Thyroid gland (tissue), 4 donors: ENCODE results near the gene SPATS2L. TPM values are rescaled to one million over a fixed set of nuclear protein-coding genes. Genes with fewer than 3 reads are reported as not detected.

Experiments
- DNase-seq, 2 donors: peaks; one replicate each; pipeline ENCODE4 v3.0.0-alpha.2; 2019
- H3K27ac ChIP-seq, 3 donors: fragments of 200-600 bp; sonication (generic); 1 replicate in 2 of 3; 2 replicates in 1 of 3; pipeline ENCODE4 v1.5.1; 2016 to 2019; ENCODE audit warnings: mild to moderate bottlenecking in 1 of 3, moderate library complexity in 1 of 3
- H3K27me3 ChIP-seq: fragments of 200-600 bp; sonication (generic); one replicate; pipeline ENCODE4 v1.5.1; 2019
- H3K36me3 ChIP-seq, 2 donors: fragments of 200-600 bp; sonication (generic); one replicate each; pipeline ENCODE4 v1.5.1; 2016 to 2019
- H3K4me1 ChIP-seq, 2 donors: fragments of 200-600 bp; sonication (generic); one replicate each; pipeline ENCODE4 v1.5.1; 2017 to 2019
- H3K4me3 ChIP-seq, 3 donors: fragments of 200-600 bp; sonication (generic); replicated peaks in 1 of 3; 1 replicate in 2 of 3; 2 replicates in 1 of 3; pipeline ENCODE4 v1.5.1; 2016; ENCODE audit warnings: mild to moderate bottlenecking in 1 of 3
- H3K9me3 ChIP-seq: fragments of 200-600 bp; sonication (generic); one replicate; pipeline ENCODE4 v1.5.1; 2017
- CTCF ChIP-seq, 6 experiments: fragments of 200-600 bp in 3 of 6; fragments of 450-650 bp in 3 of 6; sonication (generic) in 3 of 6; IDR thresholded peaks; one replicate each; pipeline ENCODE4 v1.5.1; 2016 to 2019; ENCODE audit warnings: antibody characterized with exemption in 6 of 6, mild to moderate bottlenecking in 2 of 6, inconsistent platforms in 1 of 6, moderate library complexity in 1 of 6
- POLR2A ChIP-seq, 2 donors: fragments of 450-650 bp; IDR thresholded peaks; one replicate each; pipeline ENCODE4 v1.6.1; 2017; ENCODE audit warnings: antibody characterized with exemption in 2 of 2, mild to moderate bottlenecking in 2 of 2, moderate library complexity in 1 of 2
- WGBS, 2 donors: methylation state at CpG; one replicate each; pipeline ENCODE4 v1.1.5; 2017; 5-methylcytosine and 5-hydroxymethylcytosine counted together
- intact Hi-C: fragments of 100-400 bp; cut with DNase I; formaldehyde crosslinking; loops from one replicate; pipeline ENCODE4 v1.15.1; 2023
- total RNA-seq, 4 donors: library from RNA; depleted of rRNA; stranded (reverse); fragments of >200 nt; gene quantifications; one replicate each; pipeline ENCODE4 v1.2.3, GENCODE V29; 2016

SPATS2L gene
- total RNA-seq, 4 donors from 2014 or later, result 41.7 to 101 (median 73.3) TPM

DNA sequence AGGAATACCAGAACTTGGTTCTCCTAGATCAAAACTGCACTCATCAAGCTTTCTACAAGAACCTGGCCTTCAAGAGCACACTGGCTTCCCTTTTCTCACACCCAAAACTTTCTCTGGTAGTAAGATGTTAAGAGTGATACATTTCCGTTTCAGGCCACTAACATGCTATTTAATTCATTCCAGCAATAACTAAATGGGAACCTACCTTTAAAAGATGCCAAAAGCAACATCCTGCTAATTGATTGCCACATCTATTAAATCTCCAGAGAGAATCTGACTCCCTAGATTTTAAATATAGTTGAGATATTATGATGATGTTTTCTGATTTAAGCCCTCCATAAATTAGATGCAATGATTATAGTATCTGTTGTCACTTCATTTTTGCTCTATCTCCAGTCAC lies 131.8 kb downstream of the SPATS2L start:
- Histone ChIP-seq H3K4me1 (no peaks in the 10 kb centered on the region), H3K9me3 (no peaks in the 10 kb centered on the region), H3K4me3 (no peak overlapping the region), H3K27ac (no peak overlapping the region), H3K36me3 (no peaks in the 10 kb centered on the region), H3K27me3 (no peaks in the 10 kb centered on the region)
- DNase-seq, result no peak
- intact Hi-C loops, result no loop called here
- no peak for TF ChIP-seq CTCF (IDR thresholded peaks at IDR 0.05)
- no peak for TF ChIP-seq POLR2A (IDR thresholded peaks at IDR 0.05)
- WGBS, 2 donors, result 78 to 86% methylated on average over 1 of the region's 1 CpG

- H3K27ac ChIP-seq, result no peak overlapping the region
- H3K4me1 ChIP-seq, result no peaks in the 10 kb centered on the region
- no peaks in the 10 kb centered on the region for H3K36me3 ChIP-seq
- no peaks in the 10 kb centered on the region for H3K9me3 ChIP-seq
- H3K27me3 ChIP-seq, result no peaks in the 10 kb centered on the region
- intact Hi-C loops, result no loop called here
- 69 to 86% methylated on average over 1 of the region's 1 CpG for WGBS, 2 donors
- TF ChIP-seq CTCF (IDR thresholded peaks at IDR 0.05) (no peak), POLR2A (IDR thresholded peaks at IDR 0.05) (no peak)
- DNase-seq, result no peak
- no peak overlapping the region for H3K4me3 ChIP-seq
These were observed 132.4 kb downstream of the SPATS2L start for GRCh38 chr2:200438846-200439245.

DNA sequence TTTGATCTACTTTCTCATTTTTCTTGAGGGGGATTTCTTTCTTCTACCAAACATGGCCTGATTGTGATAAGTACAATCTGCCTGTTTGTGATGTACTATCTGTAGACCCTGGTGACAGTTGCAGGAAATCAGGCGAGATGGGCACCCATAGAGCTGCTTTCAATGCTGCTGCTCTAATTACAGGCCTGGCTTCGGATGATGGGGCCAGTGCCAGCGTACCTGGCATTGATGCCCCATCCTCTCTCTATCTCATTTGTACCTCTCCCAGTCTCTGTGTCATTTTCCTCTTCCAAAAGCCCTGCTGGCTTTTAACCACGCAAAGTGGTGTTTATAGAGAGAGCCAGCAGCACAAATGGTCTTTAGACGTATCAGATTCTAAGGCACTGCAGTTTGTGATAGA lies 133.5 kb downstream of the SPATS2L start:
- Histone ChIP-seq H3K4me3 (no peak overlapping the region), H3K27ac (no peak overlapping the region), H3K36me3 (no peaks in the 10 kb centered on the region), H3K9me3 (no peaks in the 10 kb centered on the region), H3K27me3 (no peaks in the 10 kb centered on the region), H3K4me1 (no peaks in the 10 kb centered on the region)
- no peak for DNase-seq
- no peak for TF ChIP-seq CTCF (IDR thresholded peaks at IDR 0.05)
- no peak for TF ChIP-seq POLR2A (IDR thresholded peaks at IDR 0.05)
- intact Hi-C loops, result no loop called here
- 94 to 95% methylated on average over 5 of the region's 5 CpGs for WGBS, 2 donors

- no peaks in the 10 kb centered on the region for H3K4me1 ChIP-seq
- 97 to 100% methylated on average over 1 of the region's 1 CpG for WGBS, 2 donors
- H3K27ac ChIP-seq, result no peak overlapping the region
- H3K36me3 ChIP-seq, result no peaks in the 10 kb centered on the region
- no peak for TF ChIP-seq CTCF (IDR thresholded peaks at IDR 0.05)
- TF ChIP-seq POLR2A (IDR thresholded peaks at IDR 0.05), result no peak
- intact Hi-C loops, result no loop called here
- H3K27me3 ChIP-seq, result no peaks in the 10 kb centered on the region
- no peak overlapping the region for H3K4me3 ChIP-seq
- H3K9me3 ChIP-seq, result no peaks in the 10 kb centered on the region
- no peak for DNase-seq
These were observed 136.0 kb downstream of the SPATS2L start for GRCh38 chr2:200442471-200442870.

DNA sequence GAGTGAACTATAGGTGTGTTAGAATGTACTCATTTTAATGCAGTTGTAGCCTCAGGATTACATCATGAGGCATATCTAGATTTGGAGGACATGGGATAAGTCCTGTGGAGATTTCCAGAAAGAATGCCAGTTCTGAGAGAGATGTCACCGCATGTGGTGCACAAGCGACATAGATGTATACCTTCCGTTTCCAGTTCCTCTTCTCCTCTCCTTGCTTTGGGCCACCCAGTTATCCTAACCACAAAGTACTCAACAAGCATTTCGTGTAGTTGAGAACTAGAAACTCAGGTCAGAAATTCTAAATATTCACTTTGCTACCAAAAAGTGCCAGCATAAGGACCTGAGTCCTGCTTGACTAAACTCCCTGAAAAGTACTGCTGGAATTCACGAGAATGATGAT lies 136.9 kb downstream of the SPATS2L start:
- no peak for DNase-seq
- WGBS, 2 donors, result 74 to 75% methylated on average over 5 of the region's 5 CpGs
- TF ChIP-seq POLR2A (IDR thresholded peaks at IDR 0.05), result no peak
- no peak for TF ChIP-seq CTCF (IDR thresholded peaks at IDR 0.05)
- no peaks in the 10 kb centered on the region for H3K27me3 ChIP-seq
- intact Hi-C loops, result no loop called here
- H3K36me3 ChIP-seq, result no peaks in the 10 kb centered on the region
- no peak overlapping the region for H3K27ac ChIP-seq
- no peak overlapping the region for H3K4me3 ChIP-seq
- H3K4me1 ChIP-seq, result no peaks in the 10 kb centered on the region
- H3K9me3 ChIP-seq, result no peaks in the 10 kb centered on the region
